IPS-11a (cell line): ENCODE results near the gene EXO5.
A peak's percentile ranks its signal among the peaks of the same experiment; 100 is the strongest.
"Not testable (repeated sequence)": the region's sequence is repeated elsewhere in the genome, so short reads cannot be mapped to it uniquely, and the experiment has no call there.

Source experiments
- H3K4me3 ChIP-seq: one replicate; pipeline ENCODE4 v1.5.1; 2013; ENCODE audit warnings: low read depth, low read length, control low read depth

Gene EXO5

GRCh38 chr1:40508375-40509341, at the start of gene EXO5:
EXO5 (plus strand) TSS chr1:40508767; CDS start chr1:40514545, 5,778 bp downstream.
- H3K4me3 ChIP-seq: peak within 1 kb of the TSS; percentile 61

GRCh38 chr1:40462956-40463590, 45.5 kb upstream of the EXO5 start:
- no peak overlapping the region for H3K4me3 ChIP-seq

GRCh38 chr1:40469327-40469726, 39.2 kb upstream of the EXO5 start:
- H3K4me3 ChIP-seq: no peak overlapping the region

GRCh38 chr1:40475268-40475667, 33.3 kb upstream of the EXO5 start:
- H3K4me3 ChIP-seq: no peak overlapping the region

- H3K4me3 ChIP-seq: peak within 1 kb of the TSS; percentile 74
Observed at GRCh38 chr1:40476924-40477677, 31.5 kb upstream of the EXO5 start, which contains the start of gene ZFP69. ZFP69 (plus strand) TSS chr1:40477290; CDS start chr1:40479362, 2,072 bp downstream.

GRCh38 chr1:40477678-40478053, 30.9 kb upstream of the EXO5 start:
- peak overlapping the region; percentile 74 for H3K4me3 ChIP-seq

GRCh38 chr1:40478276-40478675, 30.3 kb upstream of the EXO5 start:
- H3K4me3 ChIP-seq: no peak overlapping the region

GRCh38 chr1:40479156-40479555, 29.4 kb upstream of the EXO5 start:
- H3K4me3 ChIP-seq: no peak overlapping the region

GRCh38 chr1:40495315-40495903, 13.2 kb upstream of the EXO5 start:
- H3K4me3 ChIP-seq: no peak overlapping the region

GRCh38 chr1:40502651-40503050, 5.9 kb upstream of the EXO5 start:
- not testable (repeated sequence) for H3K4me3 ChIP-seq

GRCh38 chr1:40507973-40508372, 594 bp upstream of the EXO5 start:
- peak overlapping the region; percentile 61 for H3K4me3 ChIP-seq

GRCh38 chr1:40519517-40519916, 10.9 kb downstream of the EXO5 start:
- no peak overlapping the region for H3K4me3 ChIP-seq

GRCh38 chr1:40530735-40531380, 22.3 kb downstream of the EXO5 start:
- H3K4me3 ChIP-seq: peak overlapping the region; percentile 92

GRCh38 chr1:40531381-40532061, 23.0 kb downstream of the EXO5 start, which contains the start of gene ZNF684:
ZNF684 (plus strand) TSS chr1:40531637; CDS start chr1:40533167, 1,530 bp downstream.
- H3K4me3 ChIP-seq: peak within 1 kb of the TSS; percentile 92

GRCh38 chr1:40532062-40532389, 23.5 kb downstream of the EXO5 start:
- peak overlapping the region; percentile 92 for H3K4me3 ChIP-seq

- H3K4me3 ChIP-seq: no peak overlapping the region
Observed at GRCh38 chr1:40532844-40533424, 24.4 kb downstream of the EXO5 start.

- H3K4me3 ChIP-seq: no peak overlapping the region
Observed at GRCh38 chr1:40534589-40534988, 26.0 kb downstream of the EXO5 start.

GRCh38 chr1:40535732-40536131, 27.2 kb downstream of the EXO5 start:
- no peak overlapping the region for H3K4me3 ChIP-seq

- H3K4me3 ChIP-seq: no peak overlapping the region
Observed at GRCh38 chr1:40539338-40539737, 30.8 kb downstream of the EXO5 start.
